Ovary (tissue), 9 donors: ENCODE measurements around the gene RDH16. TPM values are rescaled to one million over a fixed set of nuclear protein-coding genes. Genes with fewer than 3 reads are reported as not detected.
"Not testable (repeated sequence)": the region's sequence is repeated elsewhere in the genome, so short reads cannot be mapped to it uniquely, and the experiment has no call there.

ENCODE experiments used
- DNase-seq, 5 donors: peaks; one replicate each; pipeline ENCODE4 v3.0.0-alpha.2; 2019 to 2020
- H3K27ac ChIP-seq, 2 donors: fragments of 200-600 bp; one replicate each; pipeline versions ENCODE4 v1.5.1 to v1.8.0; 2019 to 2022
- H3K27me3 ChIP-seq: fragments of 200-600 bp; one replicate; pipeline ENCODE4 v1.8.0; 2022
- H3K36me3 ChIP-seq: fragments of 200-600 bp; sonication (generic); one replicate; pipeline ENCODE4 v1.5.1; 2019
- H3K4me1 ChIP-seq: one replicate; pipeline ENCODE4 v1.8.1; 2013; ENCODE audit warnings: mild to moderate bottlenecking, moderate library complexity; ENCODE audit not compliant: insufficient read depth
- H3K4me3 ChIP-seq: fragments of 200-600 bp; sonication (generic); one replicate; pipeline ENCODE4 v1.5.1; 2017
- H3K9me3 ChIP-seq, 2 donors: fragments of 200-600 bp in 1 of 2; sonication (generic) in 1 of 2; one replicate each; pipeline versions ENCODE4 v1.5.1 to v1.8.1; 2013 to 2019; ENCODE audit warnings: mild to moderate bottlenecking in 1 of 2, moderate library complexity in 1 of 2
- EP300 ChIP-seq: sonication (generic); formaldehyde crosslinking; IDR thresholded peaks from one replicate; pipeline ENCODE4 v1.6.1; 2017; ENCODE audit warnings: antibody characterized with exemption
- POLR2A ChIP-seq: fragments of 450-650 bp; IDR thresholded peaks from one replicate; pipeline ENCODE4 v1.6.1; 2017; ENCODE audit warnings: antibody characterized with exemption, mild to moderate bottlenecking, moderate library complexity
- whole genome bisulfite sequencing, 3 donors: extraction: QIAGEN DNeasy Blood & Tissue Kit in 1 of 3; methylation state at CpG; one replicate each; pipeline versions ENCODE4 v1.1.5 to v1.1.7; 2013 to 2017; 5-methylcytosine and 5-hydroxymethylcytosine counted together
- intact Hi-C, 4 donors: fragments of 100-400 bp; cut with DNase I; formaldehyde crosslinking; loops; one replicate each; pipeline versions ENCODE4 v1.11.0 to v1.15.1; 2022 to 2023
- polyA plus RNA-seq, 2 donors: library from polyadenylated mRNA; stranded (reverse); fragments of 200-250 nt in 1 of 2; fragments of 350-450 nt in 1 of 2; fragmentation: Illumina TruSeq in 1 of 2; extraction: RNeasy Lipid Tissue Mini Kit (QIAGEN cat#74804) in 1 of 2; gene quantifications; one replicate each; pipeline ENCODE4 v1.2.3, GENCODE V29; 2013 to 2014
- total RNA-seq, 7 donors: library from RNA; depleted of rRNA in 2 of 7; stranded (reverse); fragments of >200 nt in 2 of 7; fragmentation: NEBNext Ultra II Directional in 3 of 7; extraction: Animal tissue kit (Norgen Biotek cat#: 25700) in 3 of 7; gene quantifications; one replicate each; pipeline versions ENCODE4 v1.1.0 to v1.2.4, GENCODE V29; 2016 to 2023
- TF ChIP-seq, protein P1 (sequence below), 3 donors: fragments of 450-650 bp in 2 of 3; fragments of 200-600 bp in 1 of 3; IDR thresholded peaks; one replicate each; pipeline versions ENCODE4 v1.5.1 to v1.8.0; 2016 to 2022; ENCODE audit warnings: antibody characterized with exemption in 3 of 3, mild to moderate bottlenecking in 1 of 3
- donor health status: DM: no; HTN: no; CAD: no; lungs with moderate emphysema.
- donor health status: DM: no; HTN: no; CAD: no.
- donor health status: Bipolar disorder and iron deficiency.
- donor health status: DM: yes; HTN: yes; CAD: no.
- donor health status: DM: no; HTN: no; CAD: no.
- donor health status: DM: yes; HTN: yes; CAD: no.

Gene RDH16
- total and polyA plus RNA-seq, 9 donors, result 0.22 to 0.64 (median 0.34) TPM

DNA sequence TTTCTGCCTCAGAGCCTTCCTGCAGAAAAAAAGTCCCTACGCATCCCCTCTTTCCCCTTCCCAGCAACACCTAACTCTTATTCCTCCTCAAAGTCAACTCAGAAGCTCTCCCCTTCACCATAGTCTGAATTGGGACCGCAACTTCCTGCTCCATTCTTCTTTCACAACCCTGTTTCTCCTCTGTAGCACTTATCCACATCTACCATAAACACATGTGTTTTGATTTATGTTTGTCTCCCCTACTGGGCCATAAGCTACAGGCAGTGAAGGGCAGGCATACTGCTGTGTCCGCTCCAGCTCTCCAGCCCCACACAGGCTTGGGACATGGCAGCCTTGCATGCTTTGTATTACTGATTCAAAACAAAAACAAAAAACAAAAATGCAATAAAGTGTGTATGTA lies 29.1 kb downstream of the RDH16 start:
- no peak for DNase-seq
- 64 to 73% (median 72%) methylated on average over 3 of the region's 3 CpGs for WGBS, 3 donors

DNA sequence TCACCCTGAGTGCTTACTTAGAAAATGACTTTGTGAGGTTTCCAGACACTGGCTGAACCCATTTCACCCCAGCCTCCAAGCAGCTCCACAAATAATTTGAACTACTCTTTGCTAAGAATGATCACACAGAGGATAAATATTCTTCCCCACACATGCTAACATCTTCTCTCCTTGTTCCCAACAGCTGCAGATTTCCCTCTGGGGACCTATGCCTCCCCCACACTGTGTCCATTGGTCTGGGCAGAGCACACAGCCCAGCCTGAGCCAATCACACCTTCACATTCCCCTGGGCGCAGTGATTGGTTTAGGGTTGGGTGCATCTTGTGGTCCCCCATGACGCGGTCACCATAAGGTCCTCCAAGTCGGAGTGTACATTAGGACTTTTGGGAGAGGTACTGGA lies 30.1 kb downstream of the RDH16 start:
- Histone ChIP-seq H3K4me3 (no peak overlapping the region), H3K36me3 (no peaks in the 10 kb centered on the region), H3K27me3 (no peaks in the 10 kb centered on the region), H3K9me3 (no peaks in the 10 kb centered on the region), H3K4me1 (no peaks in the 10 kb centered on the region), H3K27ac (no peak overlapping the region)
- intact Hi-C loops, result no loop called here
- WGBS, 3 donors, result 90 to 94% (median 90%) methylated on average over 4 of the region's 4 CpGs
- DNase-seq, result no peak
- TF ChIP-seq POLR2A, result no peak

More for the DNA sequence above, 29.1 kb downstream of the RDH16 start:
- intact Hi-C loops, result no loop called here
- Histone ChIP-seq H3K4me1 (no peaks in the 10 kb centered on the region), H3K27ac (no peak overlapping the region), H3K9me3 (no peaks in the 10 kb centered on the region), H3K36me3 (no peaks in the 10 kb centered on the region), H3K4me3 (no peak overlapping the region), H3K27me3 (no peaks in the 10 kb centered on the region)
- TF ChIP-seq, protein P1, sequence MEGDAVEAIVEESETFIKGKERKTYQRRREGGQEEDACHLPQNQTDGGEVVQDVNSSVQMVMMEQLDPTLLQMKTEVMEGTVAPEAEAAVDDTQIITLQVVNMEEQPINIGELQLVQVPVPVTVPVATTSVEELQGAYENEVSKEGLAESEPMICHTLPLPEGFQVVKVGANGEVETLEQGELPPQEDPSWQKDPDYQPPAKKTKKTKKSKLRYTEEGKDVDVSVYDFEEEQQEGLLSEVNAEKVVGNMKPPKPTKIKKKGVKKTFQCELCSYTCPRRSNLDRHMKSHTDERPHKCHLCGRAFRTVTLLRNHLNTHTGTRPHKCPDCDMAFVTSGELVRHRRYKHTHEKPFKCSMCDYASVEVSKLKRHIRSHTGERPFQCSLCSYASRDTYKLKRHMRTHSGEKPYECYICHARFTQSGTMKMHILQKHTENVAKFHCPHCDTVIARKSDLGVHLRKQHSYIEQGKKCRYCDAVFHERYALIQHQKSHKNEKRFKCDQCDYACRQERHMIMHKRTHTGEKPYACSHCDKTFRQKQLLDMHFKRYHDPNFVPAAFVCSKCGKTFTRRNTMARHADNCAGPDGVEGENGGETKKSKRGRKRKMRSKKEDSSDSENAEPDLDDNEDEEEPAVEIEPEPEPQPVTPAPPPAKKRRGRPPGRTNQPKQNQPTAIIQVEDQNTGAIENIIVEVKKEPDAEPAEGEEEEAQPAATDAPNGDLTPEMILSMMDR (IDR thresholded peaks at IDR 0.05), result no peak
- TF ChIP-seq EP300, result no peak
- no peak for TF ChIP-seq POLR2A

DNA sequence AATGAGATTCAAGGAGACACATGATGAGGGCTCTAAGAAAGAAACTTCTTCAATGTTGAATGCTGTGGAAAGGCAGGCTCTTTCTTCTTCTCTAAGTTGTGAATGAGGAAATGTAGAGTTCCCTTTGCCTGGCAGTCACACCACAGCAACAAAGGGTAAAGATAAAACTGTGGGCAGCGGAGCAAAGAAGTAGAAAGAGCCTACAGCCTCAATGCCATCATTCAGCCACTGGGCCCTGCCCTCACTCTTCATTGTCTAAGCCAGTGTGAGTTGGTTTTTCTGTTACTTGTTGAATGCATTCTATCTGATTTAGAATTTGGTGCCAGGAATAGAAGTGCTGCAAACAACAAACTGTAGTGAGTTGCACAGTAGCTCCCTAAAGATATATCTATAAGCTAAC lies 35.4 kb downstream of the RDH16 start:
- no peak overlapping the region for H3K27ac ChIP-seq
- H3K4me3 ChIP-seq, result no peak overlapping the region
- WGBS, 3 donors, result 81 to 92% (median 88%) methylated on average over 1 of the region's 1 CpG
- intact Hi-C loops, result no loop called here
- DNase-seq, result no peak
- no peaks in the 10 kb centered on the region for H3K9me3 ChIP-seq
- no peak for TF ChIP-seq EP300
- no peak for TF ChIP-seq POLR2A
- TF ChIP-seq, protein P1 (IDR thresholded peaks at IDR 0.05), result no peak
- no peaks in the 10 kb centered on the region for H3K4me1 ChIP-seq
- no peaks in the 10 kb centered on the region for H3K36me3 ChIP-seq
- H3K27me3 ChIP-seq, result no peaks in the 10 kb centered on the region

DNA sequence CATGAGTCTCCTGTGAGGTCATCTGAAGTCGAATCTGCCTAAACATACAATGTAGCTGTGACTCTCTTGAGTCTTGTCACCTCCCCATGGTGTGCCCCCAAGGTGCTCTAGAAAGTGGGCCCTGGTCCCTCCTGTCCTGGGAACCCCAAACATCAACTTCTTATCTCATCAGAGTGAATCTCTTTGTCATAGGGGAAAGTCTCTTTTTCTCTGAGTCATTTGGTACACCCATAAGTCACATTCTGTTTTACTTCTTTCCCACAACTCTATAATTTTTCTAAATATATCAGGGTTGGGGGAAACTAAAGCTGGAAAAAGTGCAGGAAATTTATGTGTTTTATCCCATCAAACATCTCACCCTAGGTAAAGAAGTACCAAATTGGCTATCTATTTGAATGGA lies 36.1 kb downstream of the RDH16 start:
- Histone ChIP-seq H3K27me3 (no peaks in the 10 kb centered on the region), H3K27ac (no peak overlapping the region), H3K4me1 (no peaks in the 10 kb centered on the region), H3K36me3 (no peaks in the 10 kb centered on the region), H3K9me3 (no peaks in the 10 kb centered on the region), H3K4me3 (no peak overlapping the region)
- TF ChIP-seq POLR2A (no peak), EP300 (no peak)
- TF ChIP-seq, protein P1 (IDR thresholded peaks at IDR 0.05), result no peak
- WGBS, 3 donors, result 80 to 87% (median 86%) methylated on average over 1 of the region's 1 CpG
- intact Hi-C loops, result no loop called here
- no peak for DNase-seq

DNA sequence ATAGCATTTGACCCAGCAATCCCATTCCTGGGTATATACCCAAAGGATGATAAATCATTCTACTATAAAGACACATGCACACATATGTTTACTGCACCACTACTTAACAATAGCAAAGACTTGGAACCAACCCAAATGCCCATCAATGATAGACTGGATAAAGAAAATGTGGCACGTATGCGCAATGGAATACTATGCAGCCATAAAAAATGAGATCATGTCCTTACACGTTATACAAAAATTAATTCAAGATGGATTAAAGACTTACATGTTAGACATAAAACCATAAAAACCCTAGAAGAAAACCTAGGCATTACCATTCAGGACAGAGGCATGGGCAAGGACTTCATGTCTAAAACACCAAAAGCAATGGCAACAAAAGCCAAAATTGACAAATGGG lies 39.3 kb downstream of the RDH16 start:
- H3K9me3 ChIP-seq, H3K36me3 ChIP-seq, H3K4me1 ChIP-seq, DNase-seq, H3K27ac ChIP-seq, H3K4me3 ChIP-seq, intact Hi-C loops, H3K27me3 ChIP-seq: not testable (repeated sequence)
- 85 to 94% (median 88%) methylated on average over 3 of the region's 3 CpGs for whole genome bisulfite sequencing, 3 donors

DNA sequence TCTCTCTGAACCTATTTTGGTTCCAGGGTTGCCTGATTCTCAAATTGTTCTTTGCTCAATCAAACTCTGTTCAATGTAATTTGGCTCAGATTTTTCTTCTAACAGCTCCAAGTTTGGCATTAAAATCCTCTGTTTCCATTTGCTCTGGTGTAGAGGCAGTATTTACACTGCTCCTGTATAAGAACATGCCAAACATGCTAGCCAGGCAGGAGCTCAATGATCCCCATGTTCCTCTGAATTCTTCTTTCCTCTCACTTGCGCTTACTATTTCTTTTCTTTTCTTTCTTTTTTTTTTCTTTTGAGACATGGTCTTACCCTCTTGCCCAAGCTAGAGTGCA lies 40.4 kb downstream of the RDH16 start:
- TF ChIP-seq EP300, result no peak
- TF ChIP-seq POLR2A, result no peak
- TF ChIP-seq, protein P1 (IDR thresholded peaks at IDR 0.05), result no peak
- Histone ChIP-seq H3K36me3 (no peaks in the 10 kb centered on the region), H3K27ac (no peak overlapping the region), H3K9me3 (no peaks in the 10 kb centered on the region), H3K4me1 (no peaks in the 10 kb centered on the region), H3K27me3 (no peaks in the 10 kb centered on the region), H3K4me3 (no peak overlapping the region)
- no peak for DNase-seq
- intact Hi-C loops, result no loop called here
- WGBS, 3 donors, result 81 to 84% (median 82%) methylated on average over 1 of the region's 1 CpG
